ENCODE results near the gene HES5. TPM values are rescaled to one million over a fixed set of nuclear protein-coding genes. Genes with fewer than 3 reads are reported as not detected.

HES5 gene
- polyA plus RNA-seq, 2 of the 4 experiments (the other 2 are of a cell fraction): not detected

GRCh38 chr1:2517966-2518365 lies 12.1 kb downstream of the HES5 start:
- ATAC-seq (no peak), DNase-seq (ENCODE audit: low read depth in 1 of 2, low spot score in 1 of 2) (no peak), FAIRE-seq (no peak)
- H3K4me1 ChIP-seq: peaks cover 2% of the 10 kb centered on the region; the same call in 2 of the 3 replicates
- TF ChIP-seq CBX8 (IDR thresholded peaks at IDR 0.05): no peak
- TF ChIP-seq E2F6 (IDR thresholded peaks at IDR 0.05; ENCODE audit: borderline replicate concordance, low read depth): no peak
- TF ChIP-seq ATOH8 (CRISPR knock-in tag; IDR thresholded peaks at IDR 0.05; ENCODE audit: low read depth): no peak
- H3K4me3 ChIP-seq: no peak overlapping the region
- WGBS (ENCODE audit: missing lambda C conversion rate): 90% methylated on average over 17 of the region's 17 CpGs
- CTCF ChIA-PET: interaction anchor here (1.9 kb wide), 1 partner anchor 30 kb away, joined by 6 read pairs; no protein-coding TSS in a partner anchor
- no peak overlapping the region for H3K4me2 ChIP-seq
- H3K27ac ChIP-seq: no peak overlapping the region
- no peaks in the 10 kb centered on the region for H3K9me3 ChIP-seq
- POLR2A ChIA-PET: no interaction called here

- Histone ChIP-seq H3K9me3 (no peaks in the 10 kb centered on the region), H3K4me1 (no peaks in the 10 kb centered on the region), H3K4me3 (no peak overlapping the region), H3K27ac (no peak overlapping the region), H3K4me2 (no peak overlapping the region)
- 96% methylated on average over 13 of the region's 14 CpGs for WGBS (ENCODE audit: missing lambda C conversion rate)
- TF ChIP-seq ZNF302 (CRISPR knock-in tag; IDR thresholded peaks at IDR 0.05): no peak
- no peak for TF ChIP-seq CEBPB (IDR thresholded peaks at IDR 0.05)
- no peak for TF ChIP-seq ELK1 (IDR thresholded peaks at IDR 0.05; ENCODE audit: low read depth, low read length)
- TF ChIP-seq FOSL2 (IDR thresholded peaks at IDR 0.05): no peak
- TF ChIP-seq FOSL2 (CRISPR knock-in tag; IDR thresholded peaks at IDR 0.05): no peak
- no peak for TF ChIP-seq KDM5A (IDR thresholded peaks at IDR 0.05)
- no peak for TF ChIP-seq JUN (IDR thresholded peaks at IDR 0.05)
- no peak for TF ChIP-seq MAZ (IDR thresholded peaks at IDR 0.05; ENCODE audit: borderline replicate concordance, low read depth, low read length)
- TF ChIP-seq USF2 (IDR thresholded peaks at IDR 0.05): no peak
- no peak for TF ChIP-seq CBX2 (IDR thresholded peaks at IDR 0.05; ENCODE audit: borderline replicate concordance, low read depth)
- no peak for TF ChIP-seq POLR2A (IDR thresholded peaks at IDR 0.05; ENCODE audit: low read length)
- no peak for TF ChIP-seq FOXS1 (CRISPR knock-in tag; IDR thresholded peaks at IDR 0.05)
- TF ChIP-seq ZC3H11A (IDR thresholded peaks at IDR 0.05): no peak
- TF ChIP-seq BHLHE40 (IDR thresholded peaks at IDR 0.05; ENCODE audit: low read depth, low read length): no peak
- POLR2A ChIA-PET: no interaction called here
- CTCF ChIA-PET: interaction anchor here (1.1 kb wide), 1 partner anchor 9 kb away, joined by 3 read pairs; no protein-coding TSS in a partner anchor
- DNase-seq (ENCODE audit: low read depth in 1 of 2, low spot score in 1 of 2) (no peak), ATAC-seq (no peak), FAIRE-seq (no peak)
Measured at GRCh38 chr1:2516946-2517345, 13.1 kb downstream of the HES5 start.

- 100% methylated on average over 2 of the region's 17 CpGs for WGBS (ENCODE audit: missing lambda C conversion rate)
- H3K4me1 ChIP-seq: no peaks in the 10 kb centered on the region
- TF ChIP-seq MAX (IDR thresholded peaks at IDR 0.05): no peak
- no peak for TF ChIP-seq EP300 (IDR thresholded peaks at IDR 0.05)
- TF ChIP-seq ZNF302 (CRISPR knock-in tag; IDR thresholded peaks at IDR 0.05): no peak
- TF ChIP-seq SREBF2 (IDR thresholded peaks at IDR 0.05): no peak
- TF ChIP-seq JUN (IDR thresholded peaks at IDR 0.05): no peak
- TF ChIP-seq PHF8 (IDR thresholded peaks at IDR 0.05; ENCODE audit: borderline replicate concordance, low read depth): no peak
- no peak for TF ChIP-seq NR3C1 (IDR thresholded peaks at IDR 0.05)
- TF ChIP-seq SMC3 (IDR thresholded peaks at IDR 0.05): no peak
- TF ChIP-seq ZFP36 (IDR thresholded peaks at IDR 0.05; ENCODE audit: borderline replicate concordance, partially characterized antibody): no peak
- TF ChIP-seq EHF (CRISPR knock-in tag; IDR thresholded peaks at IDR 0.05): no peak
- TF ChIP-seq ZC3H11A (IDR thresholded peaks at IDR 0.05): no peak
- no peak for TF ChIP-seq HEYL (CRISPR knock-in tag; IDR thresholded peaks at IDR 0.05)
- no peak for TF ChIP-seq HMGXB4 (CRISPR knock-in tag; IDR thresholded peaks at IDR 0.05; ENCODE audit: borderline replicate concordance)
- TF ChIP-seq HES2 (IDR thresholded peaks at IDR 0.05): no peak
- no peak for TF ChIP-seq FOSL2 (IDR thresholded peaks at IDR 0.05)
- TF ChIP-seq FOSL2 (CRISPR knock-in tag; IDR thresholded peaks at IDR 0.05): no peak
- TF ChIP-seq JUNB (IDR thresholded peaks at IDR 0.05): no peak
- TF ChIP-seq CTCF (IDR thresholded peaks at IDR 0.05): no peak
Measured at GRCh38 chr1:2516124-2516523, 13.9 kb downstream of the HES5 start.

More at GRCh38 chr1:2516124-2516523, 13.9 kb downstream of the HES5 start:
- Histone ChIP-seq H3K4me3 (no peak overlapping the region), H3K27ac (no peak overlapping the region), H3K4me2 (no peak overlapping the region), H3K9me3 (no peaks in the 10 kb centered on the region)
- ATAC-seq (no peak), DNase-seq (ENCODE audit: low read depth in 1 of 2, low spot score in 1 of 2) (no peak), FAIRE-seq (no peak)
- ChIA-PET POLR2A (no interaction called here), CTCF (no interaction called here)
